Measurements from ENCODE around the gene MTMR1. TPM values are rescaled to one million over a fixed set of nuclear protein-coding genes. Genes with fewer than 3 reads are reported as not detected.

MTMR1 gene
- total RNA-seq, 2 experiments from 2014 or later = 32.8 to 38.6 TPM

GRCh38 chrX:150762258-150763165 lies 69.3 kb downstream of the MTMR1 start:
- intact Hi-C loops (cut with micrococcal nuclease) = no loop called here
- Mint-ChIP-seq H3K27me3 (no peaks in the 10 kb centered on the region), H3K36me3 (ENCODE audit: low read depth) (no peaks in the 10 kb centered on the region), H3K4me3 (no peak overlapping the region), H3K4me1 (ENCODE audit: low read depth) (no peaks in the 10 kb centered on the region), H3K27ac (no peak overlapping the region), H3K9me3 (no peaks in the 10 kb centered on the region)
- ATAC-seq = no peak
- ChIA-PET POLR2A (no interaction called here), CTCF (no interaction called here)
- DNase-seq = no peak
- TF ChIP-seq CTCF (IDR thresholded peaks at IDR 0.05) = no peak

DNA sequence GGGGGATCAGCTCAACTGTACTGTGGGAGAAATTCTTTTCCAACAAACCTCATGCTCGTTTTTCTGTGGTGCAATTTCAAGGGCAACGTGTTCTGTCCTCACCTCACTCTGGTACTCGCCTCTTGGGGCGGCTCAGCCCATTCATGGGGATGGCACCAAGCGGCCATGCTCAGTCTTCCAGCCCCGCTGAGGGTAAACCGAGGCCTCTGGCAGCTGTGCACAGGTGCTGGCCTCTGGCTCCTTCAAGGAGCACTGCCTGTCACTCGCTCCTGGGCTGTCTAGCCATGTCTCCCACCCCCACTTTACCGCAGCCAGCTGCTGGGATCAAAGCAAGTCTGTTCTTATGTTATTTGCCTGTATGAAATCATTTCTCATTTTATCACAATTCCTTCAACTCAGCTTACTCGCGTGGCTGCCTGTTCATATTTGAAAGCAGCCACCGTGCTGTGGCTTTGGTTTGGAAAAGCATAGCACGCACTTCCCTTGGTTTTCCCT lies 70.2 kb downstream of the MTMR1 start:
- no peaks in the 10 kb centered on the region for H3K9me3 Mint-ChIP-seq
- POLR2A ChIA-PET = no interaction called here
- ATAC-seq (no peak), DNase-seq (no peak)
- no peak overlapping the region for H3K4me3 Mint-ChIP-seq
- no peak for TF ChIP-seq CTCF (IDR thresholded peaks at IDR 0.05)
- no peaks in the 10 kb centered on the region for H3K36me3 Mint-ChIP-seq (ENCODE audit: low read depth)
- intact Hi-C loops (cut with micrococcal nuclease) = no loop called here
- H3K4me1 Mint-ChIP-seq (ENCODE audit: low read depth) = no peaks in the 10 kb centered on the region
- CTCF ChIA-PET = no interaction called here
- H3K27me3 Mint-ChIP-seq = no peaks in the 10 kb centered on the region
- no peak overlapping the region for H3K27ac Mint-ChIP-seq

- no peaks in the 10 kb centered on the region for H3K27me3 Mint-ChIP-seq
Measured at GRCh38 chrX:150763810-150764209, 70.6 kb downstream of the MTMR1 start.

DNA sequence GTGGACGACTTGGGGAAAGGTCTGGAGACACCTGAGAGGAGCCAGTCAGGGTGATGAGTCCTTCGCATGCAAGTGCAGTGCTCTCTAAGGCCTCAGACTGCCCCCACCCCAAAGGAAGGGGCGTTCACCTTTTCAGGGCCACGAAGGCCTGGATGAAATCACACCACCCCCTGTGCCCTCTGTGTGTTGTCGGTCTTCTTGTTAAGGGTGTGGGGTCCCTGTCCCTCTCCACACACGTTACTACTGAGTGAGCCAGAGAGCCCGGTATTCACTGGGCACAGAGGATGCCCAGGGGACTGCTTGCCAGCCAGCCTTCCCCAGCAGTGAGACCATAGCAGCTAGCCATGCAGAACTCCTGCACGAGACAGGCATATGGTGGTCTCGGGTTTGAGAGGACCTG lies 72.0 kb downstream of the MTMR1 start:
- Mint-ChIP-seq H3K27me3 (no peaks in the 10 kb centered on the region), H3K4me1 (ENCODE audit: low read depth) (no peaks in the 10 kb centered on the region), H3K36me3 (ENCODE audit: low read depth) (no peaks in the 10 kb centered on the region), H3K9me3 (no peaks in the 10 kb centered on the region), H3K27ac (no peak overlapping the region), H3K4me3 (no peak overlapping the region)
- no peak for ATAC-seq
- intact Hi-C loops (cut with micrococcal nuclease) = no loop called here
- CTCF ChIA-PET = no interaction called here
- POLR2A ChIA-PET = no interaction called here
- TF ChIP-seq CTCF (IDR thresholded peaks at IDR 0.05) = no peak
- no peak for DNase-seq

More at GRCh38 chrX:150763810-150764209, 70.6 kb downstream of the MTMR1 start:
- ChIA-PET CTCF (no interaction called here), POLR2A (interaction anchor here (0.5 kb wide), 1 partner anchor 401 kb away, joined by 3 read pairs; no protein-coding TSS in a partner anchor)
- no peak for TF ChIP-seq CTCF (IDR thresholded peaks at IDR 0.05)
- Mint-ChIP-seq H3K9me3 (no peaks in the 10 kb centered on the region), H3K4me3 (no peak overlapping the region), H3K4me1 (ENCODE audit: low read depth) (no peaks in the 10 kb centered on the region), H3K36me3 (ENCODE audit: low read depth) (no peaks in the 10 kb centered on the region), H3K27ac (no peak overlapping the region)
- ATAC-seq = no peak
- no peak for DNase-seq
- intact Hi-C loops (cut with micrococcal nuclease) = no loop called here

GRCh38 chrX:150765782-150766350 lies 72.7 kb downstream of the MTMR1 start:
- Mint-ChIP-seq H3K4me1 (ENCODE audit: low read depth) (no peaks in the 10 kb centered on the region), H3K27me3 (no peaks in the 10 kb centered on the region), H3K36me3 (ENCODE audit: low read depth) (no peaks in the 10 kb centered on the region), H3K9me3 (no peaks in the 10 kb centered on the region), H3K4me3 (no peak overlapping the region), H3K27ac (no peak overlapping the region)
- intact Hi-C loops (cut with micrococcal nuclease) = no loop called here
- ChIA-PET POLR2A (no interaction called here), CTCF (interaction anchor here (0.9 kb wide), 1 partner anchor 316 kb away, joined by 3 read pairs; no protein-coding TSS in a partner anchor)
- DNase-seq = no peak
- no peak for ATAC-seq
- TF ChIP-seq CTCF (IDR thresholded peaks at IDR 0.05) = no peak

Data from activated CD8-positive, alpha-beta T cell treated with anti-CD3 and anti-CD28 coated beads for 36 hours (primary cell).